ENCODE measurements around the gene PPIA.
A peak's percentile ranks its signal among the peaks of the same experiment; 100 is the strongest.
"Not testable (repeated sequence)": the region's sequence is repeated elsewhere in the genome, so short reads cannot be mapped to it uniquely, and the experiment has no call there.

Gene PPIA

GRCh38 chr7:44819292-44819691 is 22.8 kb downstream of the PPIA start:
- DNase-seq, result no peak

- DNase-seq, result no peak
These were observed 26.8 kb downstream of the PPIA start for GRCh38 chr7:44823255-44823781.

- DNase-seq, result no peak
These were observed 28.5 kb downstream of the PPIA start for GRCh38 chr7:44824894-44825526.

GRCh38 chr7:44827567-44827966 is 31.1 kb downstream of the PPIA start:
- DNase-seq, result no peak

GRCh38 chr7:44838751-44839150 is 42.3 kb downstream of the PPIA start:
- DNase-seq, result no peak

- not testable (repeated sequence) for DNase-seq
These were observed 46.2 kb downstream of the PPIA start for GRCh38 chr7:44842675-44843074.

GRCh38 chr7:44843440-44843839 is 47.0 kb downstream of the PPIA start:
- DNase-seq, result not testable (repeated sequence)

- DNase-seq, result no peak
These were observed 49.0 kb downstream of the PPIA start for GRCh38 chr7:44845451-44845850.

GRCh38 chr7:44846390-44846789 is 49.9 kb downstream of the PPIA start:
- DNase-seq, result not testable (repeated sequence)

- DNase-seq, result no peak
These were observed 50.5 kb downstream of the PPIA start for GRCh38 chr7:44846816-44847508.

GRCh38 chr7:44847509-44847919 is 51.0 kb downstream of the PPIA start:
- DNase-seq, result peak; percentile 90

- peak; percentile 96 for DNase-seq
These were observed 51.6 kb downstream of the PPIA start, which contains the start of gene H2AZ2 for GRCh38 chr7:44847920-44848634. Gene H2AZ2 (minus strand): TSS chr7:44848087. CDS start chr7:44847971, 116 bp downstream.

GRCh38 chr7:44849259-44849884 is 52.9 kb downstream of the PPIA start:
- peak; percentile 18 for DNase-seq

- no peak for DNase-seq
These were observed 53.5 kb downstream of the PPIA start for GRCh38 chr7:44849885-44850544.

- no peak for DNase-seq
These were observed 56.1 kb downstream of the PPIA start for GRCh38 chr7:44852590-44852989.

All from right kidney (tissue), 1 donor.